Measurements from ENCODE around the gene GNLY. TPM values are rescaled to one million over a fixed set of nuclear protein-coding genes. Genes with fewer than 3 reads are reported as not detected.
A peak's percentile ranks its signal among the peaks of the same experiment; 100 is the strongest.

The GNLY gene
- total RNA-seq, 4 donors from 2014 or later: 0.63 to 4.2 (median 0.98) TPM; not detected in 1

GRCh38 chr2:85736456-85737355, 42.5 kb downstream of the GNLY start:
- no peak for DNase-seq (ENCODE audit: low spot score in 2 of 2)
- H3K4me1 ChIP-seq: peaks cover 7 to 71% (median 28%) of the 10 kb centered on the region in 4 donors
- H3K4me3 ChIP-seq: no peak overlapping the region
- no peak for TF ChIP-seq POLR2A (IDR thresholded peaks at IDR 0.05)
- no peak for TF ChIP-seq EP300 (IDR thresholded peaks at IDR 0.05)
- TF ChIP-seq CTCF (IDR thresholded peaks at IDR 0.05): no peak
- peak overlapping the region; percentile 44 to 96 (median 84) for H3K27ac ChIP-seq
- 85 to 93% methylated on average over 7 of the region's 7 CpGs for WGBS, 2 donors
- no peaks in the 10 kb centered on the region for H3K36me3 ChIP-seq
- H3K9me3 ChIP-seq: no peaks in the 10 kb centered on the region
- no peaks in the 10 kb centered on the region for H3K27me3 ChIP-seq

- Histone ChIP-seq H3K4me1 (peaks cover 7 to 74% (median 30%) of the 10 kb centered on the region in 4 donors), H3K27ac (peak overlapping the region; percentile 68 to 96 (median 84)), H3K4me3 (no peak overlapping the region), H3K9me3 (no peaks in the 10 kb centered on the region), H3K36me3 (no peaks in the 10 kb centered on the region), H3K27me3 (no peaks in the 10 kb centered on the region)
- peak; percentile 19 to 95 for TF ChIP-seq EP300 (IDR thresholded peaks at IDR 0.05)
- TF ChIP-seq POLR2A (IDR thresholded peaks at IDR 0.05): peak in 1 of 2 donors; percentile 33
- TF ChIP-seq CTCF (IDR thresholded peaks at IDR 0.05): no peak
- DNase-seq (ENCODE audit: low spot score in 2 of 2): peak; percentile 80 to 95
- WGBS, 2 donors: 27 to 28% methylated on average over 4 of the region's 4 CpGs
Measured at GRCh38 chr2:85737481-85737880, 43.3 kb downstream of the GNLY start.

GRCh38 chr2:85737961-85738360, 43.8 kb downstream of the GNLY start:
- no peaks in the 10 kb centered on the region for H3K27me3 ChIP-seq
- H3K9me3 ChIP-seq: no peaks in the 10 kb centered on the region
- no peak for TF ChIP-seq EP300 (IDR thresholded peaks at IDR 0.05)
- TF ChIP-seq CTCF (IDR thresholded peaks at IDR 0.05): no peak
- no peak for TF ChIP-seq POLR2A (IDR thresholded peaks at IDR 0.05)
- no peak overlapping the region for H3K4me3 ChIP-seq
- DNase-seq (ENCODE audit: low spot score in 2 of 2): no peak
- peaks cover 9 to 73% (median 33%) of the 10 kb centered on the region in 4 donors for H3K4me1 ChIP-seq
- no peaks in the 10 kb centered on the region for H3K36me3 ChIP-seq
- peak overlapping the region; percentile 68 to 96 (median 84) for H3K27ac ChIP-seq
- WGBS, 2 donors: 71 to 78% methylated on average over 4 of the region's 4 CpGs

GRCh38 chr2:85740193-85740592, 46.0 kb downstream of the GNLY start:
- Histone ChIP-seq H3K27me3 (no peaks in the 10 kb centered on the region), H3K27ac (peak overlapping the region; percentile 83 to 96 (median 94)), H3K4me1 (peaks cover 19 to 81% (median 48%) of the 10 kb centered on the region in 4 donors), H3K9me3 (no peaks in the 10 kb centered on the region), H3K4me3 (no peak overlapping the region), H3K36me3 (no peaks in the 10 kb centered on the region)
- DNase-seq (ENCODE audit: low spot score in 2 of 2): no peak
- WGBS, 2 donors: 85 to 86% methylated on average over 4 of the region's 4 CpGs
- TF ChIP-seq CTCF (IDR thresholded peaks at IDR 0.05) (no peak), POLR2A (IDR thresholded peaks at IDR 0.05) (no peak), EP300 (IDR thresholded peaks at IDR 0.05) (no peak)

GRCh38 chr2:85741211-85741832, 47.2 kb downstream of the GNLY start:
- Histone ChIP-seq H3K4me3 (no peak overlapping the region), H3K36me3 (no peaks in the 10 kb centered on the region), H3K27me3 (no peaks in the 10 kb centered on the region), H3K9me3 (no peaks in the 10 kb centered on the region), H3K4me1 (peaks cover 19 to 87% (median 57%) of the 10 kb centered on the region in 4 donors), H3K27ac (peak overlapping the region; percentile 83 to 96 (median 94))
- no peak for DNase-seq (ENCODE audit: low spot score in 2 of 2)
- TF ChIP-seq EP300 (IDR thresholded peaks at IDR 0.05) (no peak), POLR2A (IDR thresholded peaks at IDR 0.05) (no peak), CTCF (IDR thresholded peaks at IDR 0.05) (no peak)
- 54 to 66% methylated on average over 8 to 9 of the region's 9 CpGs for WGBS, 2 donors
